Gastroesophageal sphincter (tissue), 3 donors: ENCODE data around the gene GLRX5.

Experiments
- CTCF ChIP-seq, 4 experiments: fragments of 200-600 bp in 2 of 4; fragments of 450-650 bp in 2 of 4; sonication (generic) in 1 of 4; IDR thresholded peaks; one replicate each; pipeline ENCODE4 v1.5.1; 2017 to 2019; ENCODE audit warnings: antibody characterized with exemption in 4 of 4, mild to moderate bottlenecking in 2 of 4, moderate library complexity in 2 of 4
- EP300 ChIP-seq: sonication (generic); formaldehyde crosslinking; IDR thresholded peaks from one replicate; pipeline ENCODE4 v1.6.1; 2017; ENCODE audit warnings: antibody characterized with exemption, mild to moderate bottlenecking
- POLR2A ChIP-seq, 2 donors: fragments of 450-650 bp; IDR thresholded peaks; one replicate each; pipeline ENCODE4 v1.6.1; 2017; ENCODE audit warnings: antibody characterized with exemption in 2 of 2, mild to moderate bottlenecking in 2 of 2, moderate library complexity in 1 of 2
- POLR2AphosphoS5 ChIP-seq: sonication (generic); formaldehyde crosslinking; IDR thresholded peaks from one replicate; pipeline ENCODE4 v1.6.1; 2017; ENCODE audit warnings: antibody characterized with exemption

- TF ChIP-seq CTCF (IDR thresholded peaks at IDR 0.05) = peak; percentile 88 to 95 (median 91)
- TF ChIP-seq POLR2AphosphoS5 = peak; percentile 61
- TF ChIP-seq EP300 = no peak
- no peak for TF ChIP-seq POLR2A (IDR thresholded peaks at IDR 0.05)
Observed at GRCh38 chr14:95561001-95561412, 26.2 kb downstream of the GLRX5 start.
